ENCODE results near the gene SERINC5.

DNA sequence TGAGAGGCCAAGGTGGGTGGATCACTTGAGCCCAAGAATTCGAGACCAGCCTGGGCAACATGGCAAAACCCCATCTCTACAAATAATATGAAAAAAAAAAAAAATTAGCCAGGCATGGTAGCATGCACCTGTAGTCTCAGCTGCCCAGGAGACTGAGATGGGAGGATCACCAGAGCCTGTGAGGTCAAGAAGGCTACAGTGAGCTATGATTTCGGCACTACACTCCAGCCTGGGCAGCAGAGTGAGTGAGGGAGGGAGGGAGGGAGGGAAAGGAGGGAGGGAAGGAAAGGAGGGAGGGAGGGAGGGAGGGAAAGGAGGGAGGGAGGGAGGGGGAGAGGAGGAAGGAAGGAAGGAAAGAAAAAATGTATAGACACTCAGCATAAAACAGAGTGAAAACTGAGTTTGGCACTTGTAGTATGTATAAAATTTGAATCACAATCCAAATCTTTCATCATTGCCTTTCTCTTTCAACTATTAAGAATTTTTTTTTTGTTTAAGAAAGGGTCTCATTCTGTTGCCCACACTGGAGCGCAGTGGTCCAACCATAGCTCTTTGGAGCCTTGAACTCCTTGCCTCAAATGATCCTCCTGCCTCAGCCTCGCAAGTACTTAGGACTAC, 27.8 kb downstream of the SERINC5 start:
- TF ChIP-seq, protein P1, sequence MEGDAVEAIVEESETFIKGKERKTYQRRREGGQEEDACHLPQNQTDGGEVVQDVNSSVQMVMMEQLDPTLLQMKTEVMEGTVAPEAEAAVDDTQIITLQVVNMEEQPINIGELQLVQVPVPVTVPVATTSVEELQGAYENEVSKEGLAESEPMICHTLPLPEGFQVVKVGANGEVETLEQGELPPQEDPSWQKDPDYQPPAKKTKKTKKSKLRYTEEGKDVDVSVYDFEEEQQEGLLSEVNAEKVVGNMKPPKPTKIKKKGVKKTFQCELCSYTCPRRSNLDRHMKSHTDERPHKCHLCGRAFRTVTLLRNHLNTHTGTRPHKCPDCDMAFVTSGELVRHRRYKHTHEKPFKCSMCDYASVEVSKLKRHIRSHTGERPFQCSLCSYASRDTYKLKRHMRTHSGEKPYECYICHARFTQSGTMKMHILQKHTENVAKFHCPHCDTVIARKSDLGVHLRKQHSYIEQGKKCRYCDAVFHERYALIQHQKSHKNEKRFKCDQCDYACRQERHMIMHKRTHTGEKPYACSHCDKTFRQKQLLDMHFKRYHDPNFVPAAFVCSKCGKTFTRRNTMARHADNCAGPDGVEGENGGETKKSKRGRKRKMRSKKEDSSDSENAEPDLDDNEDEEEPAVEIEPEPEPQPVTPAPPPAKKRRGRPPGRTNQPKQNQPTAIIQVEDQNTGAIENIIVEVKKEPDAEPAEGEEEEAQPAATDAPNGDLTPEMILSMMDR (conservative IDR thresholded peaks at IDR 0.05; ENCODE audit: low read depth, low read length): no peak
- TF ChIP-seq POLR2A (IDR thresholded peaks at IDR 0.05; ENCODE audit: low read depth, low read length) (no peak), FOS (IDR thresholded peaks at IDR 0.05; ENCODE audit: low read depth, low read length) (no peak), MXI1 (IDR thresholded peaks at IDR 0.05; ENCODE audit: borderline replicate concordance, low read depth, low read length) (no peak), CEBPB (IDR thresholded peaks at IDR 0.05; ENCODE audit: low read depth, low read length) (no peak), SMC3 (IDR thresholded peaks at IDR 0.05; ENCODE audit: low read depth, low read length) (no peak), RAD21 (IDR thresholded peaks at IDR 0.05; ENCODE audit: low read length) (no peak), RCOR1 (IDR thresholded peaks at IDR 0.05; ENCODE audit: insufficient replicate concordance, low read length) (no peak), BHLHE40 (IDR thresholded peaks at IDR 0.05; ENCODE audit: low read depth, low read length) (no peak), CHD1 (IDR thresholded peaks at IDR 0.05; ENCODE audit: low read depth, low read length) (no peak)
- TF ChIP-seq, protein P2, sequence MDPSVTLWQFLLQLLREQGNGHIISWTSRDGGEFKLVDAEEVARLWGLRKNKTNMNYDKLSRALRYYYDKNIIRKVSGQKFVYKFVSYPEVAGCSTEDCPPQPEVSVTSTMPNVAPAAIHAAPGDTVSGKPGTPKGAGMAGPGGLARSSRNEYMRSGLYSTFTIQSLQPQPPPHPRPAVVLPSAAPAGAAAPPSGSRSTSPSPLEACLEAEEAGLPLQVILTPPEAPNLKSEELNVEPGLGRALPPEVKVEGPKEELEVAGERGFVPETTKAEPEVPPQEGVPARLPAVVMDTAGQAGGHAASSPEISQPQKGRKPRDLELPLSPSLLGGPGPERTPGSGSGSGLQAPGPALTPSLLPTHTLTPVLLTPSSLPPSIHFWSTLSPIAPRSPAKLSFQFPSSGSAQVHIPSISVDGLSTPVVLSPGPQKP (IDR thresholded peaks at IDR 0.05; ENCODE audit: borderline replicate concordance, low read depth, low read length): no peak
- TF ChIP-seq, protein P3, sequence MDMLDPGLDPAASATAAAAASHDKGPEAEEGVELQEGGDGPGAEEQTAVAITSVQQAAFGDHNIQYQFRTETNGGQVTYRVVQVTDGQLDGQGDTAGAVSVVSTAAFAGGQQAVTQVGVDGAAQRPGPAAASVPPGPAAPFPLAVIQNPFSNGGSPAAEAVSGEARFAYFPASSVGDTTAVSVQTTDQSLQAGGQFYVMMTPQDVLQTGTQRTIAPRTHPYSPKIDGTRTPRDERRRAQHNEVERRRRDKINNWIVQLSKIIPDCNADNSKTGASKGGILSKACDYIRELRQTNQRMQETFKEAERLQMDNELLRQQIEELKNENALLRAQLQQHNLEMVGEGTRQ (IDR thresholded peaks at IDR 0.05; ENCODE audit: low read depth, low read length): no peak
